Measurements from ENCODE around the gene CCDC158.

- no peak for TF ChIP-seq POLR2AphosphoS5 (IDR thresholded peaks at IDR 0.05)
- no peak for TF ChIP-seq CTCF (IDR thresholded peaks at IDR 0.05)
- TF ChIP-seq POLR2A (IDR thresholded peaks at IDR 0.05): no peak
These were observed 21.9 kb upstream of the CCDC158 start for GRCh38 chr4:76442807-76443206.

All from gastroesophageal sphincter (tissue), 3 donors.